Sigmoid colon (tissue), 4 donors: ENCODE data around the gene ZNF595.
"Not testable (repeated sequence)": the region's sequence is repeated elsewhere in the genome, so short reads cannot be mapped to it uniquely, and the experiment has no call there.

Source experiments
- CTCF ChIP-seq, 4 experiments: fragments of 450-650 bp in 3 of 4; fragments of 200-600 bp in 1 of 4; IDR thresholded peaks; one replicate each; pipeline ENCODE4 v1.5.1; 2016 to 2019; ENCODE audit warnings: antibody characterized with exemption in 4 of 4, mild to moderate bottlenecking in 3 of 4, moderate library complexity in 2 of 4
- EP300 ChIP-seq, 4 donors: sonication (generic); formaldehyde crosslinking; IDR thresholded peaks; one replicate each; pipeline ENCODE4 v1.6.1; 2017; ENCODE audit warnings: antibody characterized with exemption in 4 of 4
- POLR2A ChIP-seq, 2 donors: fragments of 450-650 bp; IDR thresholded peaks; one replicate each; pipeline ENCODE4 v1.6.1; 2016; ENCODE audit warnings: antibody characterized with exemption in 2 of 2, mild to moderate bottlenecking in 2 of 2, moderate library complexity in 2 of 2
- POLR2AphosphoS5 ChIP-seq, 4 donors: sonication (generic); formaldehyde crosslinking; IDR thresholded peaks; one replicate each; pipeline ENCODE4 v1.6.1; 2017; ENCODE audit warnings: antibody characterized with exemption in 4 of 4

DNA sequence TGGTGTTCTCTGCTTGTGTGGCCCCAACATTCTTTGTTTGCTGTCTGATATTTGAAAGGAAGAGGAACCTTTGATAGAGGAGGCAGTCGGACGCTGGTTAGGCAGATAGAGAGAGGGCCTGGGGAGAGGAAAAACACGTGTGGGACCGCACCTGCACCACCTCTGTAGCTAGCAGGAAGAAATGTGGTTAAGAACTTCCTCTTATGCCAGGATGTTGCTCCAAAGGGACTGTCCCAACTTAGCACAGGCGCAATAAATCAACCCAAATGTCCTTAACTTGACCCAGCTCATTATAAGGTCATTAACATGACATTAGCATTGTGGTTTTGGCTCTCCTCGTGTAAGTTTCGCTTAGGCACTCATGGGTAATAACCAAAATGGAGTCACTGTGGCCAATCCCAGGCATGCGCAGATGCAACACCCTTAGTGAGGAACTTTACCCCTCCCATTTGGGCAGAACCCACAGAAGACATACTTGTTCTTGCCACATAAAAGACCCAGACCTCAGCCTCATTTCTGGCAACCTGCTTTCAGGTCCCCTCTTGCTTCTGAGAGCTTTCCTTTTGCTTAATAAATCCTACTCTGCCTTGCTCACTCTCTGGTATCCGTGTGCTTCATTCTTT, 1.4 kb upstream of the ZNF595 start:
- TF ChIP-seq CTCF, POLR2A, POLR2AphosphoS5, EP300 (IDR thresholded peaks at IDR 0.05): not testable (repeated sequence)
